IPS-18c (cell line): ENCODE data around the gene PIGW.

Experiments
- H3K4me3 ChIP-seq: 2 replicates; pipeline ENCODE4 v1.7.0; 2013; ENCODE audit warnings: low read depth, mild to moderate bottlenecking, low read length, moderate library complexity; ENCODE audit not compliant: insufficient read depth
- H3K9me3 ChIP-seq: one replicate; pipeline ENCODE4 v1.6.1; 2013; ENCODE audit warnings: mild to moderate bottlenecking, low read length, moderate library complexity; ENCODE audit not compliant: control insufficient read depth, insufficient read depth

The PIGW gene

GRCh38 chr17:36533935-36534839 lies 600 bp upstream of the PIGW start:
- peak overlapping the region; percentile 98 for H3K4me3 ChIP-seq
- H3K9me3 ChIP-seq: no peaks in the 10 kb centered on the region

GRCh38 chr17:36535669-36536081 lies 888 bp downstream of the PIGW start:
- H3K4me3 ChIP-seq: peak overlapping the region; percentile 98

GRCh38 chr17:36540696-36541095 lies 5.9 kb downstream of the PIGW start:
- Histone ChIP-seq H3K9me3 (no peaks in the 10 kb centered on the region), H3K4me3 (no peak overlapping the region)

More at GRCh38 chr17:36535669-36536081, 888 bp downstream of the PIGW start:
- H3K9me3 ChIP-seq: no peaks in the 10 kb centered on the region

GRCh38 chr17:36542755-36543154 lies 8.0 kb downstream of the PIGW start:
- Histone ChIP-seq H3K4me3 (no peak overlapping the region), H3K9me3 (no peaks in the 10 kb centered on the region)

GRCh38 chr17:36544044-36544306 lies 9.2 kb downstream of the PIGW start:
- Histone ChIP-seq H3K9me3 (no peaks in the 10 kb centered on the region), H3K4me3 (peak overlapping the region; percentile 81)

GRCh38 chr17:36544307-36545076 lies 9.7 kb downstream of the PIGW start, which contains the start of gene GGNBP2:
Gene GGNBP2, plus strand, starts transcription at chr17:36544919. Its CDS starts 806 bp downstream, at chr17:36545725.
- Histone ChIP-seq H3K4me3 (peak within 1 kb of the TSS; percentile 81), H3K9me3 (no peaks in the 10 kb centered on the region)

GRCh38 chr17:36545077-36545464 lies 10.3 kb downstream of the PIGW start:
- H3K4me3 ChIP-seq: peak overlapping the region; percentile 81
- H3K9me3 ChIP-seq: no peaks in the 10 kb centered on the region

GRCh38 chr17:36545465-36546417 lies 11.0 kb downstream of the PIGW start:
- peak overlapping the region; percentile 68 for H3K4me3 ChIP-seq
- no peaks in the 10 kb centered on the region for H3K9me3 ChIP-seq

GRCh38 chr17:36546418-36547093 lies 11.8 kb downstream of the PIGW start:
- peak overlapping the region; percentile 68 for H3K4me3 ChIP-seq
- no peaks in the 10 kb centered on the region for H3K9me3 ChIP-seq

- Histone ChIP-seq H3K9me3 (no peaks in the 10 kb centered on the region), H3K4me3 (no peak overlapping the region)
Observed at GRCh38 chr17:36547776-36548175, 13.0 kb downstream of the PIGW start.

- Histone ChIP-seq H3K9me3 (no peaks in the 10 kb centered on the region), H3K4me3 (no peak overlapping the region)
Observed at GRCh38 chr17:36550491-36551417, 16.0 kb downstream of the PIGW start.

GRCh38 chr17:36553459-36553858 lies 18.7 kb downstream of the PIGW start:
- H3K4me3 ChIP-seq: no peak overlapping the region
- H3K9me3 ChIP-seq: no peaks in the 10 kb centered on the region

GRCh38 chr17:36566081-36566480 lies 31.3 kb downstream of the PIGW start:
- H3K4me3 ChIP-seq: no peak overlapping the region
- no peaks in the 10 kb centered on the region for H3K9me3 ChIP-seq

GRCh38 chr17:36575028-36575427 lies 40.2 kb downstream of the PIGW start:
- H3K4me3 ChIP-seq: no peak overlapping the region
- H3K9me3 ChIP-seq: no peaks in the 10 kb centered on the region

GRCh38 chr17:36576793-36577192 lies 42.0 kb downstream of the PIGW start:
- Histone ChIP-seq H3K4me3 (no peak overlapping the region), H3K9me3 (no peaks in the 10 kb centered on the region)

- H3K4me3 ChIP-seq: no peak overlapping the region
- no peaks in the 10 kb centered on the region for H3K9me3 ChIP-seq
Observed at GRCh38 chr17:36578671-36579070, 43.9 kb downstream of the PIGW start.
